ENCODE measurements around the gene GOLGA1. TPM values are rescaled to one million over a fixed set of nuclear protein-coding genes. Genes with fewer than 3 reads are reported as not detected.

Gene GOLGA1
- total and polyA plus RNA-seq, 9 of the 15 experiments (the other 6 are each of a cell fraction or from before 2014, with no cell fraction given) = 2.9 to 15.9 (median 8.5) TPM

GRCh38 chr9:124857533-124858162 is 83.2 kb downstream of the GOLGA1 start (continued):
- TF ChIP-seq IRF1 (CRISPR knock-in tag; IDR thresholded peaks at IDR 0.05; ENCODE audit: borderline replicate concordance) (no peak), HMBOX1 (IDR thresholded peaks at IDR 0.05) (no peak), RBBP5 (IDR thresholded peaks at IDR 0.05; ENCODE audit: borderline replicate concordance, insufficient read depth, low read length, poor library complexity, severe bottlenecking) (no peak), GTF2A2 (tag; IDR thresholded peaks at IDR 0.05) (no peak), TAF15 (IDR thresholded peaks at IDR 0.05; ENCODE audit: low read depth, low read length) (0 out of 2 replicates have a peak, but pooled peaks have one; percentile 48), ZFX (CRISPR knock-in tag; IDR thresholded peaks at IDR 0.05) (0 out of 2 replicates have a peak, but pooled peaks have one; percentile 9), RBM22 (IDR thresholded peaks at IDR 0.05; ENCODE audit: low read depth, low read length, poor library complexity, severe bottlenecking) (peak; percentile 74), SMARCC2 (IDR thresholded peaks at IDR 0.05; ENCODE audit: low read depth) (no peak), TEAD2 (tag; IDR thresholded peaks at IDR 0.05) (no peak), RBFOX2 (IDR thresholded peaks at IDR 0.05; ENCODE audit: low read depth, low read length) (peak; percentile 73), C11orf30 (IDR thresholded peaks at IDR 0.05; ENCODE audit: low read depth) (no peak)
- TF ChIP-seq, protein P1, sequence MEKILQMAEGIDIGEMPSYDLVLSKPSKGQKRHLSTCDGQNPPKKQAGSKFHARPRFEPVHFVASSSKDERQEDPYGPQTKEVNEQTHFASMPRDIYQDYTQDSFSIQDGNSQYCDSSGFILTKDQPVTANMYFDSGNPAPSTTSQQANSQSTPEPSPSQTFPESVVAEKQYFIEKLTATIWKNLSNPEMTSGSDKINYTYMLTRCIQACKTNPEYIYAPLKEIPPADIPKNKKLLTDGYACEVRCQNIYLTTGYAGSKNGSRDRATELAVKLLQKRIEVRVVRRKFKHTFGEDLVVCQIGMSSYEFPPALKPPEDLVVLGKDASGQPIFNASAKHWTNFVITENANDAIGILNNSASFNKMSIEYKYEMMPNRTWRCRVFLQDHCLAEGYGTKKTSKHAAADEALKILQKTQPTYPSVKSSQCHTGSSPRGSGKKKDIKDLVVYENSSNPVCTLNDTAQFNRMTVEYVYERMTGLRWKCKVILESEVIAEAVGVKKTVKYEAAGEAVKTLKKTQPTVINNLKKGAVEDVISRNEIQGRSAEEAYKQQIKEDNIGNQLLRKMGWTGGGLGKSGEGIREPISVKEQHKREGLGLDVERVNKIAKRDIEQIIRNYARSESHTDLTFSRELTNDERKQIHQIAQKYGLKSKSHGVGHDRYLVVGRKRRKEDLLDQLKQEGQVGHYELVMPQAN (IDR thresholded peaks at IDR 0.05; ENCODE audit: borderline replicate concordance) = no peak
